Brain microvascular endothelial cell (primary cell): ENCODE data around the gene TNPO1.

ENCODE experiments used
- DNase-seq: peaks from one replicate; pipeline ENCODE4 v3.0.0-alpha.2; 2020
- H3K27ac ChIP-seq: fragments of 250-450 bp; sonication (Bioruptor Pico); 2 replicates; pipeline ENCODE4 v1.5.1; 2020; ENCODE audit warnings: mild to moderate bottlenecking, moderate library complexity
- H3K27me3 ChIP-seq: fragments of 250-450 bp; sonication (Bioruptor Pico); replicated peaks from 2 replicates; pipeline ENCODE4 v1.5.1; 2020; ENCODE audit warnings: mild to moderate bottlenecking
- H3K36me3 ChIP-seq: fragments of 250-450 bp; sonication (Bioruptor Pico); replicated peaks from 2 replicates; pipeline ENCODE4 v1.5.1; 2020; ENCODE audit warnings: mild to moderate bottlenecking
- H3K4me3 ChIP-seq: 2 replicates; pipeline ENCODE4 v1.5.1; 2011; ENCODE audit warnings: low read depth, mild to moderate bottlenecking, control low read depth, low read length, moderate library complexity
- CTCF ChIP-seq: IDR thresholded peaks from 2 replicates; pipeline ENCODE4 v1.5.1; 2011; ENCODE audit warnings: low read depth, mild to moderate bottlenecking, moderate library complexity, low read length, control low read depth, inconsistent platforms; ENCODE audit errors: missing control alignments
- in situ Hi-C: cut with HindIII; loops from 2 replicates; pipeline ENCODE4 v1.10.0; 2017; ENCODE audit warnings: low sequenced_read_pairs, low pct_ligation_motif_present

TNPO1 gene

GRCh38 chr5:72848474-72849428 is 32.3 kb downstream of the TNPO1 start:
- TF ChIP-seq CTCF: no peak
- peak overlapping the region; percentile 90 for H3K27ac ChIP-seq
- in situ Hi-C loops: loop anchor here (25.0 kb wide), 1 partner anchor 486 kb away; no protein-coding TSS in a partner anchor
- no peaks in the 10 kb centered on the region for H3K27me3 ChIP-seq
- DNase-seq: peak; percentile 14
- H3K36me3 ChIP-seq: peaks cover 6% of the 10 kb centered on the region
- H3K4me3 ChIP-seq: peak overlapping the region; percentile 88

GRCh38 chr5:72849546-72849945 is 33.1 kb downstream of the TNPO1 start:
- H3K27me3 ChIP-seq: no peaks in the 10 kb centered on the region
- TF ChIP-seq CTCF: no peak
- in situ Hi-C loops: loop anchor here (25.0 kb wide), 1 partner anchor 487 kb away; no protein-coding TSS in a partner anchor
- peaks cover 11% of the 10 kb centered on the region for H3K36me3 ChIP-seq
- H3K27ac ChIP-seq: no peak overlapping the region
- no peak for DNase-seq
- H3K4me3 ChIP-seq: peak overlapping the region; percentile 88

GRCh38 chr5:72850113-72850512 is 33.7 kb downstream of the TNPO1 start:
- Histone ChIP-seq H3K27ac (no peak overlapping the region), H3K4me3 (peak overlapping the region; percentile 88), H3K36me3 (peaks cover 13% of the 10 kb centered on the region), H3K27me3 (no peaks in the 10 kb centered on the region)
- in situ Hi-C loops: no loop called here
- DNase-seq: no peak
- no peak for TF ChIP-seq CTCF

- Histone ChIP-seq H3K36me3 (peaks cover 34% of the 10 kb centered on the region), H3K4me3 (no peak overlapping the region), H3K27me3 (no peaks in the 10 kb centered on the region), H3K27ac (no peak overlapping the region)
- in situ Hi-C loops: no loop called here
- DNase-seq: no peak
- TF ChIP-seq CTCF: no peak
These were observed 35.9 kb downstream of the TNPO1 start for GRCh38 chr5:72852356-72852755.

- in situ Hi-C loops: no loop called here
- Histone ChIP-seq H3K36me3 (peaks cover 42% of the 10 kb centered on the region), H3K4me3 (no peak overlapping the region), H3K27ac (no peak overlapping the region), H3K27me3 (no peaks in the 10 kb centered on the region)
- no peak for DNase-seq
- no peak for TF ChIP-seq CTCF
These were observed 38.0 kb downstream of the TNPO1 start for GRCh38 chr5:72854419-72854818.

- no peak overlapping the region for H3K27ac ChIP-seq
- H3K36me3 ChIP-seq: peaks cover 50% of the 10 kb centered on the region
- H3K27me3 ChIP-seq: no peaks in the 10 kb centered on the region
- in situ Hi-C loops: no loop called here
- DNase-seq: no peak
- H3K4me3 ChIP-seq: no peak overlapping the region
- no peak for TF ChIP-seq CTCF
These were observed 39.4 kb downstream of the TNPO1 start for GRCh38 chr5:72855821-72856220.
